ENCODE data around the gene CNGA1. TPM values are rescaled to one million over a fixed set of nuclear protein-coding genes. Genes with fewer than 3 reads are reported as not detected.

Gene CNGA1
- total RNA-seq, 1 experiment from 2014 or later, result 1.0 TPM

- Histone ChIP-seq H3K9ac (ENCODE audit: extremely low read depth, insufficient read length, low read length) (no peak overlapping the region), H2BK15ac (ENCODE audit: low read depth, low read length) (no peak overlapping the region), H2AFZ (ENCODE audit: low read length) (no peak overlapping the region), H3K14ac (ENCODE audit: insufficient read depth, low read length) (no peak overlapping the region), H3T11ph (ENCODE audit: low read length) (no peak overlapping the region), H2BK20ac (ENCODE audit: low read depth, low read length, poor library complexity, severe bottlenecking) (no peak overlapping the region), H3K4me2 (ENCODE audit: insufficient read depth, insufficient read length, low read length) (peak overlapping the region; percentile 46), H4K20me1 (ENCODE audit: control insufficient read depth, insufficient read depth, insufficient read length) (no peaks in the 10 kb centered on the region), H3K79me2 (ENCODE audit: insufficient read depth, low read length) (no peaks in the 10 kb centered on the region), H3K18ac (ENCODE audit: insufficient read length, low read depth, low read length) (no peak overlapping the region), H2BK120ac (ENCODE audit: low read depth, low read length, poor library complexity, severe bottlenecking) (no peak overlapping the region), H3K56ac (ENCODE audit: insufficient read length, low read depth, low read length) (no peak overlapping the region), H3K23me2 (ENCODE audit: insufficient read length, low read depth, low read length, poor library complexity, severe bottlenecking) (no peaks in the 10 kb centered on the region), H4K5ac (ENCODE audit: insufficient read length, low read depth, low read length) (no peak overlapping the region), H2AK5ac (ENCODE audit: insufficient read length, low read length) (no peak overlapping the region), H3K9me3 (ENCODE audit: control insufficient read depth, low read depth, low read length) (no peaks in the 10 kb centered on the region), H3K4me1 (ENCODE audit: insufficient read depth, low read length) (peaks cover 4% of the 10 kb centered on the region; the same call in 1 of the 2 replicates), H4K8ac (replicated peaks; ENCODE audit: insufficient read length, low read depth, low read length) (no peak overlapping the region), H3K27ac (ENCODE audit: insufficient read length, low read depth, low read length) (peak overlapping the region; percentile 90), H3K27me3 (ENCODE audit: insufficient read depth, low read length) (no peaks in the 10 kb centered on the region), H3K4ac (ENCODE audit: low read depth, low read length) (no peak overlapping the region), H2BK12ac (ENCODE audit: insufficient read length, low read depth, low read length) (no peak overlapping the region), H3K23ac (ENCODE audit: insufficient read length, low read depth, low read length) (no peak overlapping the region), H3K79me1 (ENCODE audit: insufficient read depth, low read depth, low read length, poor library complexity, severe bottlenecking) (no peaks in the 10 kb centered on the region), H2BK5ac (ENCODE audit: insufficient read length, low read length) (no peak overlapping the region), H4K91ac (ENCODE audit: insufficient read length, low read depth, low read length) (no peak overlapping the region)
- Mint-ChIP-seq H3K27ac (peak overlapping the region in 2 of 3 experiments; percentile 91 to 97; a peak in 5 of 7 replicates), H3K36me3 (ENCODE audit: insufficient read depth in 1 of 3, low read depth in 3 of 3) (peaks cover 12 to 36% (median 26%) of the 10 kb centered on the region in 3 experiments), H3K9me3 (peaks cover 0 to 2% of the 10 kb centered on the region in 2 experiments; a peak in 2 of 5 replicates), H3K4me1 (peaks cover 33 to 46% of the 10 kb centered on the region in 2 experiments), H3K4me3 (peak overlapping the region in 1 of 2 experiments; percentile 52; a peak in 2 of 5 replicates), H3K27me3 (ENCODE audit: low read depth) (no peaks in the 10 kb centered on the region)
- TF ChIP-seq CTCF (conservative IDR thresholded peaks at IDR 0.05), result no peak
- no CpG with 5 or more reads among the region's 2 CpGs for WGBS (ENCODE audit: extremely low coverage, insufficient read length, low lambda C conversion rate)
- no peak for DNase-seq
Observed at GRCh38 chr4:48028696-48029095, 12.2 kb upstream of the CNGA1 start.
